Ishikawa (cell line): ENCODE measurements around the gene PNMA8A.

Source experiments
- EP300 ChIP-seq: IDR thresholded peaks from 2 replicates; pipeline ENCODE4 v1.6.1; 2012; ENCODE audit warnings: borderline replicate concordance
- FOXM1 ChIP-seq: IDR thresholded peaks from 2 replicates; pipeline ENCODE4 v1.6.1; 2012; ENCODE audit warnings: low read depth, borderline replicate concordance
- NFIC ChIP-seq: IDR thresholded peaks from 2 replicates; pipeline ENCODE4 v1.6.1; 2012
- RAD21 ChIP-seq: IDR thresholded peaks from 2 replicates; pipeline ENCODE4 v1.6.1; 2012; ENCODE audit warnings: low read depth
- TCF12 ChIP-seq: IDR thresholded peaks from 2 replicates; pipeline ENCODE4 v1.6.1; 2012; ENCODE audit warnings: low read depth
- YY1 ChIP-seq: IDR thresholded peaks from 2 replicates; pipeline ENCODE4 v1.6.1; 2012; ENCODE audit warnings: low read depth
- TF ChIP-seq, protein P1 (sequence below): IDR thresholded peaks from 2 replicates; pipeline ENCODE4 v1.6.1; 2012
- TF ChIP-seq, protein P2 (sequence below): IDR thresholded peaks from 2 replicates; pipeline ENCODE4 v1.6.1; 2012; ENCODE audit warnings: low read depth, mild to moderate bottlenecking

DNA sequence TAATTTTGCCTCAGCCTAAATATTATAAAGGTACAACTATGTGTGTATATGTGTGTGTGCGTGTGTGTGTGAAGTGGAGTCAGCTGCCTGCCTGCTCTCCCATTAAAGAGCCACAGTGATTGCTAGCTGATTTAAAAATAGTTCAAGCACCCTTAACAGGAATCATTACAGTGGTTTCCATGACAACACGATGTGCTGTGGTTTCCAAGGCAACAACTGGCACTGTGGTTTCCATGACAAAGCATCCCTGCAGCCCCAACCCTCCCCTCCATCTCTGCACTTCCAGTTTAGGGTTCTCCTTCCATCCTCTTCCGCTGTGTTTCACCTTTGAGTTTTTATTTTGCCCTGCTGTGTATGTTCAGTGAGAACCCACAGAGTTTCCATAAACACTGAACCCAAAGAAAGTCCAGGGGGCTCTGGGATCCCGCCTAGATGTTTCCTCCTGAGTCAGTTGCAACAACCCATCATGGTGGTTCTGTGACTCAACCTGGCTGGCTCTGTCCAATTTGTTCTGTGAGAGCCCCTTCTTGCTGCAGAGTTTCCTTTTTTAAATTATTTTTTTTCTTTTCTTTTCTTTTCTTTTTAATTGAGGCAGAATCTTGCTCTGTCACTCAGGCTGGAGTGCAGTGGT is 7.1 kb upstream of the PNMA8A start:
- TF ChIP-seq EP300 (no peak), RAD21 (no peak), FOXM1 (no peak), YY1 (no peak), TCF12 (no peak), NFIC (no peak)
- TF ChIP-seq, protein P1, sequence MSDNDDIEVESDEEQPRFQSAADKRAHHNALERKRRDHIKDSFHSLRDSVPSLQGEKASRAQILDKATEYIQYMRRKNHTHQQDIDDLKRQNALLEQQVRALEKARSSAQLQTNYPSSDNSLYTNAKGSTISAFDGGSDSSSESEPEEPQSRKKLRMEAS: no peak
- TF ChIP-seq, protein P2, sequence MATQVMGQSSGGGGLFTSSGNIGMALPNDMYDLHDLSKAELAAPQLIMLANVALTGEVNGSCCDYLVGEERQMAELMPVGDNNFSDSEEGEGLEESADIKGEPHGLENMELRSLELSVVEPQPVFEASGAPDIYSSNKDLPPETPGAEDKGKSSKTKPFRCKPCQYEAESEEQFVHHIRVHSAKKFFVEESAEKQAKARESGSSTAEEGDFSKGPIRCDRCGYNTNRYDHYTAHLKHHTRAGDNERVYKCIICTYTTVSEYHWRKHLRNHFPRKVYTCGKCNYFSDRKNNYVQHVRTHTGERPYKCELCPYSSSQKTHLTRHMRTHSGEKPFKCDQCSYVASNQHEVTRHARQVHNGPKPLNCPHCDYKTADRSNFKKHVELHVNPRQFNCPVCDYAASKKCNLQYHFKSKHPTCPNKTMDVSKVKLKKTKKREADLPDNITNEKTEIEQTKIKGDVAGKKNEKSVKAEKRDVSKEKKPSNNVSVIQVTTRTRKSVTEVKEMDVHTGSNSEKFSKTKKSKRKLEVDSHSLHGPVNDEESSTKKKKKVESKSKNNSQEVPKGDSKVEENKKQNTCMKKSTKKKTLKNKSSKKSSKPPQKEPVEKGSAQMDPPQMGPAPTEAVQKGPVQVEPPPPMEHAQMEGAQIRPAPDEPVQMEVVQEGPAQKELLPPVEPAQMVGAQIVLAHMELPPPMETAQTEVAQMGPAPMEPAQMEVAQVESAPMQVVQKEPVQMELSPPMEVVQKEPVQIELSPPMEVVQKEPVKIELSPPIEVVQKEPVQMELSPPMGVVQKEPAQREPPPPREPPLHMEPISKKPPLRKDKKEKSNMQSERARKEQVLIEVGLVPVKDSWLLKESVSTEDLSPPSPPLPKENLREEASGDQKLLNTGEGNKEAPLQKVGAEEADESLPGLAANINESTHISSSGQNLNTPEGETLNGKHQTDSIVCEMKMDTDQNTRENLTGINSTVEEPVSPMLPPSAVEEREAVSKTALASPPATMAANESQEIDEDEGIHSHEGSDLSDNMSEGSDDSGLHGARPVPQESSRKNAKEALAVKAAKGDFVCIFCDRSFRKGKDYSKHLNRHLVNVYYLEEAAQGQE: no peak
